Astrocyte (in vitro differentiated cells and primary cell): ENCODE results near the gene IL15. TPM values are rescaled to one million over a fixed set of nuclear protein-coding genes. Genes with fewer than 3 reads are reported as not detected.
A peak's percentile ranks its signal among the peaks of the same experiment; 100 is the strongest.

Experiments used
- DNase-seq: peaks from one replicate; pipeline ENCODE4 v3.0.0-alpha.2; 2010; ENCODE audit warnings: low read depth
- FAIRE-seq: peaks from 2 replicates; lab custom pipeline; 2011; peaks lifted over from hg19 to GRCh38; lab: Jason Lieb, UNC
- H2AFZ ChIP-seq: 2 replicates; pipeline ENCODE4 v1.6.0; 2012; ENCODE audit warnings: low read depth, low read length, inconsistent platforms
- H3K27ac ChIP-seq: 2 replicates; pipeline ENCODE4 v1.5.1; 2011; ENCODE audit warnings: low read depth, low read length, inconsistent platforms
- H3K27me3 ChIP-seq: 2 replicates; pipeline ENCODE4 v1.6.0; 2011; ENCODE audit warnings: low read length, inconsistent platforms; ENCODE audit not compliant: insufficient read depth
- H3K36me3 ChIP-seq: 2 replicates; pipeline ENCODE4 v1.5.1; 2011; ENCODE audit warnings: low read length, inconsistent platforms; ENCODE audit not compliant: insufficient read depth
- H3K4me1 ChIP-seq: 2 replicates; pipeline ENCODE4 v1.5.1; 2011; ENCODE audit warnings: low read length, inconsistent platforms; ENCODE audit not compliant: insufficient read depth
- H3K4me2 ChIP-seq: 2 replicates; pipeline ENCODE4 v1.6.0; 2012; ENCODE audit warnings: low read length, inconsistent platforms
- H3K4me3 ChIP-seq: 2 replicates; pipeline ENCODE4 v1.5.1; 2011; ENCODE audit warnings: low read depth, mild to moderate bottlenecking, low read length, inconsistent platforms; ENCODE audit not compliant: insufficient read depth
- H3K79me2 ChIP-seq: 2 replicates; pipeline ENCODE4 v1.6.0; 2012; ENCODE audit warnings: mild to moderate bottlenecking, low read length, inconsistent platforms; ENCODE audit not compliant: insufficient read depth
- H3K9ac ChIP-seq: 2 replicates; pipeline ENCODE4 v1.6.0; 2012; ENCODE audit warnings: mild to moderate bottlenecking, low read length, inconsistent platforms
- H3K9me3 ChIP-seq: 2 replicates; pipeline ENCODE4 v1.5.1; 2012; ENCODE audit warnings: low read depth, mild to moderate bottlenecking, low read length, inconsistent platforms; ENCODE audit not compliant: insufficient read depth
- H4K20me1 ChIP-seq: 2 replicates; pipeline ENCODE4 v1.6.0; 2012; ENCODE audit warnings: low read length, inconsistent platforms; ENCODE audit not compliant: insufficient read depth
- H3K27ac Mint-ChIP-seq: one replicate; pipeline ENCODE4 v1.8.0; 2021; ENCODE audit warnings: mild to moderate bottlenecking, mixed read lengths; ENCODE audit not compliant: unreplicated experiment
- H3K27me3 Mint-ChIP-seq: one replicate; pipeline ENCODE4 v1.8.0; 2021; ENCODE audit warnings: low read depth, mixed read lengths; ENCODE audit not compliant: unreplicated experiment
- H3K36me3 Mint-ChIP-seq: one replicate; pipeline ENCODE4 v1.8.0; 2021; ENCODE audit warnings: low read depth, mixed read lengths; ENCODE audit not compliant: unreplicated experiment
- H3K4me1 Mint-ChIP-seq: one replicate; pipeline ENCODE4 v1.8.0; 2021; ENCODE audit warnings: low read depth, mixed read lengths; ENCODE audit not compliant: unreplicated experiment
- H3K4me3 Mint-ChIP-seq: one replicate; pipeline ENCODE4 v1.8.0; 2021; ENCODE audit warnings: mild to moderate bottlenecking, moderate library complexity, mixed read lengths; ENCODE audit not compliant: unreplicated experiment
- H3K9me3 Mint-ChIP-seq: one replicate; pipeline ENCODE4 v1.8.0; 2021; ENCODE audit warnings: mild to moderate bottlenecking, mixed read lengths; ENCODE audit not compliant: unreplicated experiment
- CTCF ChIP-seq: IDR thresholded peaks from 2 replicates; pipeline ENCODE4 v1.5.1; 2011; ENCODE audit warnings: low read depth, mild to moderate bottlenecking, inconsistent platforms, low read length, moderate library complexity; ENCODE audit not compliant: insufficient read depth
- EZH2 ChIP-seq: IDR thresholded peaks from 2 replicates; pipeline ENCODE4 v1.6.1; 2012; ENCODE audit warnings: mild to moderate bottlenecking, low read length, inconsistent platforms; ENCODE audit not compliant: insufficient read depth
- total RNA-seq: library from RNA; stranded (reverse); gene quantifications from 2 replicates; pipeline ENCODE4 v1.2.1, GENCODE V29; 2021

IL15 gene
- total RNA-seq, 1 donor from 2014 or later: 3.6 TPM

DNA sequence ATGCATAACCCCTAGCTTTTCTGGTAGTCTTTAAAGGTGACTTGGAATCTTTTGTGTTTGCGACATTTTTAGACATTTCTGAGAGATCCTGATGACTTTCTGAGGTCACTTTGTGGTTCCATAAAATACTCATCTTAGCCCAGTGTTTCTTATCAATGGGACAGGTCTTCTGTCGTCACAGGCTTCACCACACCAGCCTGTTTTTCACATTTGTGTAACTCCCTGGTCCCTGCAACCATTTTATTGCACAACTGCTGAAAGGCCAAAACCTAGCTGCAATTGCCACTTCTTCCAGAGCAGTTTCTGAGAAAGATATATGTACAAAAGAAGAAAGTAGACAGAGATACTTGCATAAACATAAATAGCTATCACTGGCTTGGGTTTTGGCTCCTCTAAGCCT, 120.9 kb downstream of the IL15 start:
- Mint-ChIP-seq H3K4me3 (no peak overlapping the region), H3K9me3 (no peaks in the 10 kb centered on the region)
- FAIRE-seq: no peak

GRCh38 chr4:141759796-141760425, 123.5 kb downstream of the IL15 start:
- FAIRE-seq: no peak
- H3K27me3 Mint-ChIP-seq: no peaks in the 10 kb centered on the region
- Histone ChIP-seq H3K9me3 (no peaks in the 10 kb centered on the region), H2AFZ (no peak overlapping the region), H3K36me3 (no peaks in the 10 kb centered on the region), H4K20me1 (no peaks in the 10 kb centered on the region), H3K27ac (no peak overlapping the region), H3K9ac (no peak overlapping the region), H3K4me1 (no peaks in the 10 kb centered on the region), H3K79me2 (no peaks in the 10 kb centered on the region), H3K4me3 (no peak overlapping the region), H3K4me2 (no peak overlapping the region), H3K27me3 (no peaks in the 10 kb centered on the region)
- H3K36me3 Mint-ChIP-seq: no peaks in the 10 kb centered on the region
- peak; percentile 91 for DNase-seq
- H3K4me3 Mint-ChIP-seq: no peak overlapping the region
- H3K27ac Mint-ChIP-seq: no peak overlapping the region
- H3K4me1 Mint-ChIP-seq: no peaks in the 10 kb centered on the region
- H3K9me3 Mint-ChIP-seq: no peaks in the 10 kb centered on the region
- TF ChIP-seq EZH2: no peak
- no peak for TF ChIP-seq CTCF

More for the DNA sequence above, 120.9 kb downstream of the IL15 start:
- Histone ChIP-seq H3K36me3 (no peaks in the 10 kb centered on the region), H3K4me2 (no peak overlapping the region), H3K27me3 (no peaks in the 10 kb centered on the region), H3K4me1 (no peaks in the 10 kb centered on the region), H3K27ac (no peak overlapping the region), H3K9me3 (no peaks in the 10 kb centered on the region), H3K4me3 (no peak overlapping the region), H3K9ac (no peak overlapping the region), H4K20me1 (no peaks in the 10 kb centered on the region), H3K79me2 (no peaks in the 10 kb centered on the region), H2AFZ (no peak overlapping the region)
- Mint-ChIP-seq H3K36me3 (no peaks in the 10 kb centered on the region), H3K27ac (no peak overlapping the region), H3K27me3 (no peaks in the 10 kb centered on the region), H3K4me1 (no peaks in the 10 kb centered on the region)
- DNase-seq: peak; percentile 29
- TF ChIP-seq CTCF (no peak), EZH2 (no peak)

- Histone ChIP-seq H3K9ac (no peak overlapping the region), H3K36me3 (no peaks in the 10 kb centered on the region), H3K4me1 (no peaks in the 10 kb centered on the region), H3K27ac (no peak overlapping the region), H3K79me2 (no peaks in the 10 kb centered on the region), H3K4me2 (no peak overlapping the region), H4K20me1 (no peaks in the 10 kb centered on the region), H3K27me3 (no peaks in the 10 kb centered on the region), H3K9me3 (no peaks in the 10 kb centered on the region), H2AFZ (no peak overlapping the region), H3K4me3 (no peak overlapping the region)
- H3K4me3 Mint-ChIP-seq: no peak overlapping the region
- FAIRE-seq (no peak), DNase-seq (no peak)
- H3K27me3 Mint-ChIP-seq: no peaks in the 10 kb centered on the region
- no peak for TF ChIP-seq EZH2
- TF ChIP-seq CTCF: no peak
- H3K9me3 Mint-ChIP-seq: no peaks in the 10 kb centered on the region
- H3K27ac Mint-ChIP-seq: no peak overlapping the region
- no peaks in the 10 kb centered on the region for H3K4me1 Mint-ChIP-seq
- no peaks in the 10 kb centered on the region for H3K36me3 Mint-ChIP-seq
Observed at GRCh38 chr4:141761926-141762325, 125.5 kb downstream of the IL15 start.
